Stimulated activated CD8-positive, alpha-beta memory T cell treated with anti-CD3 and anti-CD28 coated beads, Interleukin-4, amount 100 ng/mL, for 4 hours (primary cell): ENCODE results near the gene IFNL4.
"Not testable (repeated sequence)": the region's sequence is repeated elsewhere in the genome, so short reads cannot be mapped to it uniquely, and the experiment has no call there.

Experiments
- DNase-seq, 2 donors: peaks; one replicate each; pipeline ENCODE4 v3.0.0-alpha.2; 2020; ENCODE audit warnings: low read depth in 2 of 2, low spot score in 1 of 2

Gene IFNL4

GRCh38 chr19:39248806-39249205 is at the start of gene IFNL4:
Gene IFNL4 (minus strand): TSS chr19:39248856.
- DNase-seq, result no peak

- DNase-seq, result peak in 1 of 2 donors; percentile 38
Measured at GRCh38 chr19:39297931-39298634, 49.4 kb upstream of the IFNL4 start.

GRCh38 chr19:39296906-39297305 is 48.2 kb upstream of the IFNL4 start:
- no peak for DNase-seq

DNA sequence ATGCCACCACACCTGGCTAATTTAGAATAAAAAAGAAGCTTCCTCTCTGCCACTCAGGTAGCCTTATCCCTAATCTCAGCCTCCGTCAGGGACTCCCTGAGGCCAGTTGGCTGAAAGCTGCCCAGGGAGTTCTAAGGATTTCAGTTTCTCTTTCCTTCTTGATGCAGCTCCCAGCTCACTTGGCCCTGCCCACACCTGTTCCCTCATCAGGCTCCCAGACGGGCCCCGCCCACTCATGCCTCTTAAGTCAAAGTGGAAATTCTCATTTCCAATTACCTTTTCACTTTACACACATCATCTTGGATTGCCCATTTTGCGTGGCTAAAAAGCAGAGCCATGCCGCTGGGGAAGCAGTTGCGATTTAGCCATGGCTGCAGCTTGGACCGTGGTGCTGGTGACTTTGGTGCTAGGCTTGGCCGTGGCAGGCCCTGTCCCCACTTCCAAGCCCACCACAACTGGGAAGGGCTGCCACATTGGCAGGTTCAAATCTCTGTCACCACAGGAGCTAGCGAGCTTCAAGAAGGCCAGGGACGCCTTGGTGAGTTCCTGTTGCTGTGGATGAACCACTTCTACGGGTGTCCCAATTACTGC is 47.5 kb upstream of the IFNL4 start, which contains the start of gene IFNL1:
IFNL1 (plus strand) TSS at position 353 of the 591 bp plus-strand sequence; CDS start at position 368, 15 bp downstream.
- DNase-seq, result no peak

DNA sequence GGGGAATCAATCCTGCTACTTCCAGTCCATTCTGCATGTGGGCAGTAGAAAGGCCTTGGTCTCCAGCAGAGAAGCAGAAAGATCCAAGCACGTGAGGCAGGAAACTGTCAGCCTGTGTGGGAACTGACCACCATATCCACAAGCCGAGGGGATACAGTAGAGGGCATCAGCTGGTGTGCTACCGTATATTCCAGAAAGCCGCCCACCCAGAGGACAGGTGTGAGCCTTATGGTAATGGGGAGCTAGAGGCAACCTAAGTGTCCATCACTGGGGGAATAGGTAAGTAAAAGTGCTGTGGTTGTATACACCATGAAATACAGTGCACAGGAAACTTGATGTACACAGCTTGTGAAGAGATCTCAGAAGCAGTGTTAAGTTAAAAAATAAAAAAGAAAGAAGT is 44.7 kb upstream of the IFNL4 start:
- no peak for DNase-seq

DNA sequence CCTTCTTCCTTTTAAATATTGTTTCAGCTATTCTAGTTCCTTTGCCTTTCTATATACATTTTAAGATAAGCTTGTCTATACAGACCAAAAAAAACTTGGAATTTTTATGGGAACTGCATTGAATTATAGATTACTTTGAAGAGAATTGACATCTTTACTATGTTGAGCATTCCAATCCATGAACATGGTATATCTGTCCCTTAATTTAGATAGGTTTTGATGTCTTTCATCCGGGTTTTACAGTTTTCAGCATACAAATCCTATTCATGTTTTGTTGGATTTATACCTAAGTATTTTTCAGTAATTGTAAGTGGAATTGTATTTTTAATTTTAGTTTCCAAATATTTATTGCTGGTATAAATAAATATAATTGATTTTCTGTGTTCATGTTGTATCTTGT is 35.4 kb upstream of the IFNL4 start:
- DNase-seq, result no peak

DNA sequence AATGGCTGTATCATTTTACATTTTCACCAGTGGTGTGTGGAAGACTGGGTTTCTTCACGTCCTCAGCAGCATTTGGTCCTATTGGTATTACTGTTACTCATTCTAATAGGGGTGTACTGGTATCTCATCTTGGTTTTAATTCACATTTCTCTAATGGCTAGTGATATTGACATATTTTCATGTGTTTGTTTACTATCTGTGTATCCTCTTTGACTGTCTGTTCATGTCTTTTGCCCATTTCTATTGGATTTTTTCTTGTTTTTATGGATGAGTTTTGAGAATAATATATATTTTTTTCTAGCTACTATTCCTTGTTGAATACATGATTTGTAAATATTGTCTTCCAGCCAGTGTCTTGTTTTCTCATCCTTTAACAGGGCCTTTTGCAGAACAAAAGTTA is 33.4 kb upstream of the IFNL4 start:
- DNase-seq, result no peak

GRCh38 chr19:39277598-39277997 is 28.9 kb upstream of the IFNL4 start:
- no peak for DNase-seq

GRCh38 chr19:39276740-39277139 is 28.1 kb upstream of the IFNL4 start:
- DNase-seq, result no peak

- no peak for DNase-seq
Measured at GRCh38 chr19:39275578-39275977, 26.9 kb upstream of the IFNL4 start.

DNA sequence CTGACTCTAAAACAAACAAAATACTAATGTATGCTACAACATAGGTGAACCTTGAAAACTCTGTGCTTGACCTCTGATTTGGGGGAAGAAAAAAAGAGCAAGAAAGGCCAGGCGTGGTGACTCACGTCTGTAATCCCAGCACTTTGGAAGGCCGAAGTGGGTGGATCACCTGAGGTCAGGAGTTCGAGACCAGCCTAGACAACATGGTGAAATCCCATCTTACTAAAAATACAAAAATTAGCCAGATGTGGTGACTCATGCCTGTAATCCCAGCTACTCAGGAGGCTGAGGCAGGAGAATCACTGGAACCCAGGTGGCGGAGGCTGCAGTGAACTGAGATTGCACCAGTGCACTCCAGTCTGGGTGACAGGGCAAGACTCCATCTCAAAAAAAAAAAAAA is 25.2 kb upstream of the IFNL4 start:
- not testable (repeated sequence) for DNase-seq

GRCh38 chr19:39270036-39270871 is 21.6 kb upstream of the IFNL4 start:
- no peak for DNase-seq

- DNase-seq, result not testable (repeated sequence)
Measured at GRCh38 chr19:39269369-39269768, 20.7 kb upstream of the IFNL4 start.

- not testable (repeated sequence) for DNase-seq
Measured at GRCh38 chr19:39268531-39269223, 20.0 kb upstream of the IFNL4 start.

DNA sequence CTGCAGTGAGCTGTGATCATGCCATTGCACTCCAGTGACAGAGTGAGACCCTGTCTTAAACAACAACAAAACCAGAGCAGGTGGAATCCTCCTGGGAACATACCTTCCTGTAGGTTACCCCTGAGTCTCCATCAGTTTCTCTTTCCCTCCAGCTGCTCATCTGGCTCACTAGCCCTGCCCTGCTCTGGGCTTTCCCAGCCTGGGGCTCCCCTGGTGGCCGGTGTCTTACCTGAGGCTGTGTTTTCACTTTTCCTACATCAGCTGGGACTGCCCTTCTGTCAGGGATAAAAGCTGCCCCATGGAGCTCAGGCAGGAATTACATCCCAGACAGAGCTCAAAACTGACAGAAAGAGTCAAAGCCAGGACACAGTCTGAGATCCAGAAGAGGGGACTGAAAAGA is 19.4 kb upstream of the IFNL4 start, which contains the start of gene IFNL2:
IFNL2 (plus strand) TSS at position 312 of the 400 bp plus-strand sequence. CDS start 173 bp downstream, outside the sequence.
- DNase-seq, result not testable (repeated sequence)

DNA sequence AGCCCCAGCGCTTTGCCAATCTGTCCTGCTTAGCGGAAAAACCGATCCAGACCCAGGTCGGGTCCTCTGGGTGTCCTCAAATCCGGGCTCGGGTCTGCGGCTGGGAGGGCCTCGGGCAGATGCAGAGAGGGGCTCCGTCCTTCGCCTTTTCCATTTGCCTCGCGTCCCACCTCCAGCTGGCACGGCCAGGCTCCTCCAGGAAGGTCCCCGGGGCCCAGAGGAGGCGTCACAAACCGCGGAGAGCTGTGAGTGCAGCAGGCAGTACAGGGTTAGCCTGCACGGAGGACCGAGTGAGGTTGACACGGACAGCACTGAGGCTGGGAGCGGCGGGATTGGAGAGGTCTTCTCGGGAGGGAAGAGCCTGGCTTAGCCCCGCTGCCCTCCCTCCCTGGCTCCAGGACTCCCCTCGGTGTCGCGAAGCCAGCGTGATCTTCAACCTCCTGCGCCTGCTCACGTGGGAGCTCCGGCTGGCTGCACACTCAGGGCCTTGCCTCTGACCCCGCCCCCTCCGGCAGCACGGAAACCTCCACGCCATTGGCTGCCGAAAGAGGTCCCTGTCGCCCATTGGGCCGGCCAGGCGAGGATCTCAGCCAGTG is 16.8 kb upstream of the IFNL4 start:
- no peak for DNase-seq

GRCh38 chr19:39264306-39265290 is 15.9 kb upstream of the IFNL4 start:
- DNase-seq, result no peak

DNA sequence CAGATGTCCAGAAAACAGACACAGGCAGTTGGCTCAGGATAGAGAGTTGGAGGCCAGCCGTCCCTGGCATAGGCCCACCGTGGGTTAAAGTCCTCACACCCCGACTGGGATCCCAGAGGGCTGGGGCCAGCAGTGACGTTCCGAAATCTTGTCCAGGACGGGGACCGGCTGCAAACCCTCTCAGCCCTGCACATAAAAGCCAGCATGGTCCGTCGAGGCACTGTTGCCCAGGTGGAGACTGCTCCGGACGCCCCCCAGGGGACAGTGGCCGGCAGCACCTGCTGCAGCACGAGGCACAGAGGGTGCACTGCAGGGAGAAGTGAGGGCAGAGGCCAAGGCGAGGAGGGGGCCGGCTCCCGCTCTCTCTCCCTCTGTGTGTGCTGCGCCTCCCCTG is 15.3 kb upstream of the IFNL4 start:
- DNase-seq, result no peak

- no peak for DNase-seq
Measured at GRCh38 chr19:39262496-39262895, 13.8 kb upstream of the IFNL4 start.

DNA sequence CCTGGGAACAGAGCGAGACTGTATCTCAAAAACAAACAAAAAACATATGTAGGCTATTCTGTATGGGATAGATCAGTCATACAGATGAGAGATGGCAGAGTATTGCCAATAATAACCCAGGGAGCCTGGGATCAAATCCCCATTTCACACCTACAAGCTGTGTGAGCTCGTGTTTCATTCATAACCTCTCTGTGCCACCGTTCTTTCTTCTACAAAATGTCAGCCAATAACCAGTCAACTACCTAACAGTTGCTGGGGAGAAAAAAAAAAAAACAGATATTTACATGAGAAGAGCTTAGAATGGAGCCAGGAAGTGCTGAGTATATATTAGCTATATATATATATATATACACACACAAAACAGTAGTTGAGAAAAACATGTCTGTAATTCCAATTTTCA is 13.0 kb upstream of the IFNL4 start:
- DNase-seq, result no peak
